ENCODE measurements around the gene CNTN2.

CNTN2 gene

DNA sequence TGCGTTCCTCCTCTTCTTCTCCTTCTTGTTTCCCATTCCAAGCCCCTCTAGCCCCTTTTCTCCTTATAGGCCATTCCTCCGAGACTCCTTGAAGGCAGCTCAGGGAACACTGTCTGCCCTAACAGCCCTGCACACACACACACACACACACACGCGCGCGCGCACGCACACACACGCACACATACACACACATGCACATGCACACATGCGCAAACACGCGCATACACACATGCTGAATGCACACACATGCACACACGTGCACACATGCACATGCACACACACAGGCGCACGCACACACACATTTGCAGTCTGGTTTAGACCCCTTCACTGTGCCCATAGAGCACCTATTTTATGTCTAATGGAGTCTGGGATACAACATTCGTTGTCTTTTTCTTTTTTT lies 17.8 kb upstream of the CNTN2 start:
- no peak for DNase-seq

GRCh38 chr1:205026181-205026580 lies 16.8 kb upstream of the CNTN2 start:
- DNase-seq: no peak

DNA sequence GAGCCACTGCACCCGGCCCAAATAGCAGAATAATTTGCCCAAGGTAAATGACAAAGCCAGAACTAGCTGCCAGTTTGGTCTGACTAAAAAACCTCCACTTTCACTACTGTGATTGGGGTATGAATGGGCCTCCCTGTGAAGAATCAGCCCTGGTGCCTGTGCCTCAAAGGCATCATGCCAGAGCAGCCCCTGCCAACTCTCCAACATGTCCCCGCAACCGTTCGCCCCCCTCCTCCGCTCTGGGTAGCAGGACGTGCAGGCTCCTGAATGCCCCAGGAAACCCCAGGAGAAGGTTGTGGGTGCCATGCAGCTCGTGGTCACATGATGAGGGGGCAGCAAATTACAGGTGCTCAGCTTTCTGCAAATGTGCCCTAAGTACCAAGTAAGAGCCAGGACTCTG lies 14.6 kb upstream of the CNTN2 start:
- DNase-seq: no peak

DNA sequence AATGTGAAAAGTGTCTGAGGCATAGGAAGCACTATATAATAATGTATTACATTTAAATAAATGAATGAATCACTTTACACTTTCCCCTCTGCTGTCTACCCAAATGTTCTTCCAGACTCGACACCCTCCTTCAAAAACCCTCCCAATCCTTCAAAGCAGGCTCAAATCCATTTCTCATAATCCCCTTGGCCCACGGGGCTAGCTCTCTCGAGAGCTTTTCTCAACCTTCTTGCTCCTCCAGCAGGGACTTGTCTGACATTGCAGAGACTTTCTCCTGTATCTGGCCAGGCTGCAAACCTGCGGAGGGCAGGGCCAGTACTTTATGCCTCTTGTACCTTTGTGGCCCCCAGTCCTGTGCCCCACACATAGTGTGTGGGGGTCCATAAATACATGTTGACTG lies 14.1 kb upstream of the CNTN2 start:
- DNase-seq: no peak

DNA sequence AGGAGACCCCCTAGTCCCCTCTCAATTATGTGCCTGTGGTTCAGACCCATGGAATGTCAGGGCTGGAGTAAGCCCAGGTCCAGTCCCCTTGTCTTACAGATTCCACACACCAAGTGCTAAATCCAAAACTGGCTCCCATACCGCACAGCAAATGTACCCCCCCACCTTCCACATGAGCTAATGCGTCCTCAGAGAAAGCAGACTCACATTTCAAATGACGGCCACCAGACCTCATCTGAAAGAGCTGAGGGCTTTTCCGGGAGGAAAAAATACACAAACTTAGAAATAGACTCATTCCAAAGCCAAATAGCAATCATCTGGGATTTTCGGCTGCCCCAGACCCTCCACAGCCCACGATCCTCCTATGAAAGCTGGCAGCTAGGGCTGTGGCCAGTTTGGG lies 12.8 kb upstream of the CNTN2 start:
- no peak for DNase-seq

GRCh38 chr1:205030896-205031295 lies 12.1 kb upstream of the CNTN2 start:
- DNase-seq: no peak

GRCh38 chr1:205032508-205032907 lies 10.5 kb upstream of the CNTN2 start:
- no peak for DNase-seq

GRCh38 chr1:205037539-205037938 lies 5.5 kb upstream of the CNTN2 start:
- no peak for DNase-seq

DNA sequence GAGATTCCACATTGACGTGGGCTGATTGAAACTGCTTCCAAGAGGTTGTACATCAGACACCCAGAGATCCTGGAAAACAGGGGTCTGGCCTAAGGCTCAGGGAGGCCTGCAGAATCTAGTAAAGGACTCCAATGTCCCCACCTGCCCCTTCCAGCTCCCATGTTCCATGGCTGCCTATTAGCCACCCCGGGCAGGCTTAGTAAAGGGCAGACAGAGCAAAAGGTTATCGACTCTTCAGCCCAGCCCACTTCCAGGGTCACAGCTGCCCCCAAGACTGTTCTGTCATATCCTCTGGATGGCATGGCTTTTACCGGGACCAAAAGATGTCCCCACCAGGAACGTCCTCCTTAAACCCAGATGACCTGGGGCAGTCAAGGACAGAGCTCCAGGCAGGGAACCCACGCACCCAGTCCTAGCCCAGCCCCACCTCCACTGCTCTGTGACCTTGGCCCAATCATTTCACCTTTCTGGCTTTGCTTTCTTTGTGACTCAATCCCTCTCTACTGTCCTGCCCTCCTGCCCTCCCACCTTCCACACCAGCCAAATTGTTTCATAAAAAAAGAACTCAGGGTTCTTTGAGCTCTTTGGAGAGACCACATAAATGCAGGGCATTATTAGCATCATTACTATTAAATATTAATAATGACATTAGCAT lies 4.8 kb upstream of the CNTN2 start:
- no peak for DNase-seq

GRCh38 chr1:205041001-205041715 lies 1.9 kb upstream of the CNTN2 start:
- no peak for DNase-seq

DNA sequence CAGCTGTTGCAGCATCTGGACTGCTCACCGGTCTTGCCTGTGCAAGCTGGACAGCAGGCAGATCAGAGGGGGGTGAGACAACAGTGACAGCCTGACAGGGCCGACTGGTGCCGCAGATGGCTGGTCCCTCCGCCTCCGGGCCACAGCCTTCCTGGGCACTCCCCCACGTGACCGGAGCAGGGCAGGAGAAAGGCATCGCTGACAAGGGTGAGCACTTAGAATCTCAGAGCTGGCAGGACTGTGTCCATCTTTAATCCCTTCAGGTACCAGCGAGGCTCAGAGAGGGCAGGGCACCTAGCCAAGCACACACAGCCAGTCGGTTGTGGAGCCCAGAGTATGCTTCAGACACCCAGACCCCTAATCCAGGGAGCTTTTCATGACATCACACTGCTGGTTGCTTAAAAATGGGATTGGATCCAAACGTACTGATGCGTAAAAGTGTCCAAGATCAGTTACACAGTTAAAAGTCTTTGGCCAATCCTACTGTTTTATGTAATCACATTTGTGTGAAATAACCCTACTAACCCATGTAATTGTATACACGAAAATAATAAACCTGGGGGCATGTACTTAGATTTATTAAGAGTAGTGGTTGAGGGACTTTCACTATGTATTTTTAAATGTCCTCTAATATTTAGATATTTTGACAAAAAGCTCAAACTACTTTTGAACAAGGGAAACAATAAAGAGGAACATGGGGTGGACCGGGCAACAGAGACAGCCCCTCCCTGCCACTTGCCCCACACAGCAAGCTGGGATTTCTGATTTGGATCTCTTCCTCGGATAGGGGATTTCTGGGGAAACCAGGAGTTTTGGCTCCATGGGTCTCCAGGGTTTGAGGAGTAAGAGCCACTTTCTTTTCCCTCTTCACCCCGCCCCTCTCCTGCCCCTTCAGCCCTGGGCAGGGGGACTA lies 758 bp upstream of the CNTN2 start:
- DNase-seq: no peak

DNA sequence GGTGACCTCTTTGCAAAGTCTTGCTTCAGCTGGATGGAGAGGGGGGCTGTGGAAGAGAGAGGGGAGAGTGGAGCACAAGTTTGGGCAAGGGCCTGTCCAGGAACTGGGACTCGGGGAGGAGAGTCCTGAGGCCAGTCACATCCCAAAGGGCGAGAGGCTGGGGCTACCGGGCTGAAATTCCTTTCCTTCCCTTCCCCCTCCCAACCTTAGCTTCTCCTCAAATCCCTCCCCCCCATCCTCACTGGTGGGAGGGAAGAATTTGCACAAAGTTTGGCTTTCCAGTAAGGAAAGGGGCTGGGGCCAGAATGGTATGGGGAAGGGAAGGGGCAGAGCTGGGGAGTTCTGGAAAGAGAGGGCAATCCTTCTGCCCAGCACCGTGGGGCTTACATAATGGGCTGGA lies 854 bp downstream of the CNTN2 start:
- no peak for DNase-seq

DNA sequence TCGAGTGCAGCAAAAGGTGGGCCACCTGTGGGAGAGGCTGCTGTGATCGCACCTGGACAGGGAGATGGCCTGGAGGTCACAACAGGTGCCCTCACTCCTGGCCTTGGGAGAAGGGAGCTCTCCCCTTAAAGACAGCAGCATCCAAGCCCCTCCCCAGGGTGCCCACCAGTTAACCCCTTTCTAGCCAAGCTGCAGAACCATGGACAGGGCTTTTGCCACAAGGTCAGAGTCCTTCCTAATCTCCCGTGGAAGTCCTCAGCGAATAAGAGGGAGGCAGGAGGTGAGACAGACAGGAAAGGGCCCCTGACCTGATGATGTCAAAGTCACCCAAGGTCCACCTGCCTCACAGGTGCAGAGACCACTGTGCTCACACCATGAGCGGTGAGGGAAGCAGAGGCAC lies 1.7 kb downstream of the CNTN2 start:
- DNase-seq: no peak

DNA sequence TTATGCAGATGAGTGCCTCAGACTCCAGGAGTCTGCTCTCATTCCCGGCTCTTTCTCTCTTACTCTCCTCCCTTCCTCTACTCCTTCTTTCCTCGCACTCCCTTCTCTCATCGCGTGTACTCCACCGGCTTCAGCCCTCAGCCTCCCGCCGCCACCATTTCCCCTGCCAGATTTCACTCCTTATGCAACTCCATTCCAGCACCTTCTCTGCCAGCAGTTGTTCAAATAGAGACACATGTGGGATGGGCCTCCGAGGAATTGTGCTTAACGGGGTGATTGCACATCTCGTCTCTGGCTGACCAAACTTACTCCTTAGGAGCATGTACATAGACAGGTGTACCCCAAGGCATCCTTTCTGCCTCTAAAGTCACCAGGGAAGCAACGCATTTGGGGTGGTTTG lies 2.1 kb downstream of the CNTN2 start:
- DNase-seq: no peak

GRCh38 chr1:205046870-205047269 lies 3.9 kb downstream of the CNTN2 start:
- no peak for DNase-seq

- DNase-seq: no peak
These were observed 4.8 kb downstream of the CNTN2 start for GRCh38 chr1:205047764-205048231.

DNA sequence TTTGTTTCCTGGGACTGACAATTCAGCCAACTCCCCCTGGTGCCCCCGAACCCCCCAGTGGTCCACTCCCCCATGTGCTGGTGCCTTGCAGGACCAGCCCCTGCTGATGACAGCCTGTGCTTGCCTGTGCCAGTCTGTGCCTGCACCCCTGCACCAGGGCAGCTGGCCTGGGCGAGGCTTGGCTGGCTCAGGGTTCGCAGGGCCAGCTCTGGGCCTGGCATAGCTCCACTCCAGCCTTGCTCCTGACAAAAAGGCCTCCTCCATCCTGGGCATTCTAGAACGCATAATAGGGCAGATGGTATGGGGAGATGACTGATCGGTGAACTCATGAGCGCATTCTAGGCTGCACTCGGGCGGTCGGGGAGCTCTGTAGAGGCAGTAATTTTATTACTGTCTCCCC lies 5.4 kb downstream of the CNTN2 start:
- no peak for DNase-seq

- no peak for DNase-seq
These were observed 6.5 kb downstream of the CNTN2 start for GRCh38 chr1:205049479-205049878.

DNA sequence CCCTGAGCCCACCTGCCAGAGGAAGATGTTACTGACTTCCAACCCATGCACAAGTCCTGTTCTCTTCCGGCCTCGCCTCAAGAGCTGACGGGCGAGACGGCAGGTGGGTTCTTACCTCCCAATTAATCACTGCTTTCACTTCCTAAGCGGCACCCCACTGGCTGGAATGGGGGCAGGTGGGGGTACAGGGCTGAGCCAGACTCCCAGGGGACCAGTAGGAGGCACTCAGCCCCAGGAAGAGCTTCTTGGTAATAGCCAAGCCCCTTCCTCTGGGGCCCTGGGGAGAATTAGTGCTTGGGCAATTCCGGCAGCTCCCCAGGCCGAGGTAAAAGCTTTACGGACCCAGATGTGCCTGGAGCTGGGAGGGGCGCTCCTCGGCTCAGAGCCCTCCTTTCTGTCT lies 9.7 kb downstream of the CNTN2 start:
- no peak for DNase-seq

GRCh38 chr1:205053296-205053695 lies 10.3 kb downstream of the CNTN2 start:
- DNase-seq: no peak

- no peak for DNase-seq
These were observed 11.0 kb downstream of the CNTN2 start for GRCh38 chr1:205054013-205054412.

- no peak for DNase-seq
These were observed 13.2 kb downstream of the CNTN2 start for GRCh38 chr1:205056188-205056611.

- DNase-seq: no peak
These were observed 14.1 kb downstream of the CNTN2 start for GRCh38 chr1:205056956-205057568.
